HL-60 (cell line): ENCODE results near the gene SYNJ2BP.
"Not testable (repeated sequence)": the region's sequence is repeated elsewhere in the genome, so short reads cannot be mapped to it uniquely, and the experiment has no call there.

ENCODE experiments used
- DNase-seq, 2 experiments: peaks; one replicate each; pipeline ENCODE4 v3.0.0-alpha.2; 2010 to 2020; ENCODE audit warnings: low read depth in 1 of 2, low spot score in 1 of 2
- H3K27ac ChIP-seq: fragments of 250-450 bp; sonication (Bioruptor Pico); replicated peaks from 2 replicates; pipeline ENCODE4 v1.5.1; 2020; ENCODE audit warnings: mild to moderate bottlenecking, moderate library complexity
- H3K27me3 ChIP-seq: fragments of 250-450 bp; sonication (Bioruptor Pico); 2 replicates; pipeline ENCODE4 v1.5.1; 2021; ENCODE audit warnings: mild to moderate bottlenecking, moderate library complexity; ENCODE audit not compliant: insufficient read depth, poor library complexity, severe bottlenecking
- H3K4me3 ChIP-seq: replicated peaks from 2 replicates; pipeline ENCODE4 v1.5.1; 2011; ENCODE audit warnings: mild to moderate bottlenecking, control low read depth, low read length; ENCODE audit not compliant: insufficient read depth
- CTCF ChIP-seq: IDR thresholded peaks from one replicate; pipeline ENCODE4 v1.5.1; 2011; ENCODE audit warnings: low read length, control low read depth, inconsistent platforms; ENCODE audit not compliant: insufficient read depth
- GABPA ChIP-seq: IDR thresholded peaks from 2 replicates; pipeline ENCODE4 v1.6.1; 2012; ENCODE audit warnings: low read depth
- POLR2AphosphoS5 ChIP-seq: IDR thresholded peaks from 2 replicates; pipeline ENCODE4 v1.6.1; 2012; ENCODE audit warnings: low read depth
- SPI1 ChIP-seq: IDR thresholded peaks from 2 replicates; pipeline ENCODE4 v1.6.1; 2012; ENCODE audit warnings: low read depth, mild to moderate bottlenecking, borderline replicate concordance
- TF ChIP-seq, protein P1 (sequence below): IDR thresholded peaks from 2 replicates; pipeline ENCODE4 v1.6.1; 2012; ENCODE audit warnings: low read depth; ENCODE audit not compliant: insufficient replicate concordance

The SYNJ2BP gene

GRCh38 chr14:70442750-70443149 is 25.9 kb upstream of the SYNJ2BP start:
- no peak overlapping the region for H3K27ac ChIP-seq
- TF ChIP-seq, protein P1, sequence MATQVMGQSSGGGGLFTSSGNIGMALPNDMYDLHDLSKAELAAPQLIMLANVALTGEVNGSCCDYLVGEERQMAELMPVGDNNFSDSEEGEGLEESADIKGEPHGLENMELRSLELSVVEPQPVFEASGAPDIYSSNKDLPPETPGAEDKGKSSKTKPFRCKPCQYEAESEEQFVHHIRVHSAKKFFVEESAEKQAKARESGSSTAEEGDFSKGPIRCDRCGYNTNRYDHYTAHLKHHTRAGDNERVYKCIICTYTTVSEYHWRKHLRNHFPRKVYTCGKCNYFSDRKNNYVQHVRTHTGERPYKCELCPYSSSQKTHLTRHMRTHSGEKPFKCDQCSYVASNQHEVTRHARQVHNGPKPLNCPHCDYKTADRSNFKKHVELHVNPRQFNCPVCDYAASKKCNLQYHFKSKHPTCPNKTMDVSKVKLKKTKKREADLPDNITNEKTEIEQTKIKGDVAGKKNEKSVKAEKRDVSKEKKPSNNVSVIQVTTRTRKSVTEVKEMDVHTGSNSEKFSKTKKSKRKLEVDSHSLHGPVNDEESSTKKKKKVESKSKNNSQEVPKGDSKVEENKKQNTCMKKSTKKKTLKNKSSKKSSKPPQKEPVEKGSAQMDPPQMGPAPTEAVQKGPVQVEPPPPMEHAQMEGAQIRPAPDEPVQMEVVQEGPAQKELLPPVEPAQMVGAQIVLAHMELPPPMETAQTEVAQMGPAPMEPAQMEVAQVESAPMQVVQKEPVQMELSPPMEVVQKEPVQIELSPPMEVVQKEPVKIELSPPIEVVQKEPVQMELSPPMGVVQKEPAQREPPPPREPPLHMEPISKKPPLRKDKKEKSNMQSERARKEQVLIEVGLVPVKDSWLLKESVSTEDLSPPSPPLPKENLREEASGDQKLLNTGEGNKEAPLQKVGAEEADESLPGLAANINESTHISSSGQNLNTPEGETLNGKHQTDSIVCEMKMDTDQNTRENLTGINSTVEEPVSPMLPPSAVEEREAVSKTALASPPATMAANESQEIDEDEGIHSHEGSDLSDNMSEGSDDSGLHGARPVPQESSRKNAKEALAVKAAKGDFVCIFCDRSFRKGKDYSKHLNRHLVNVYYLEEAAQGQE: no peak
- TF ChIP-seq CTCF (no peak), POLR2AphosphoS5 (no peak), GABPA (no peak), SPI1 (no peak)
- H3K27me3 ChIP-seq: no peaks in the 10 kb centered on the region
- no peak overlapping the region for H3K4me3 ChIP-seq
- DNase-seq: no peak

- DNase-seq: no peak
- TF ChIP-seq CTCF: no peak
- no peak for TF ChIP-seq GABPA
- no peak for TF ChIP-seq POLR2AphosphoS5
- TF ChIP-seq, protein P1: no peak
- TF ChIP-seq SPI1: no peak
- Histone ChIP-seq H3K27me3 (no peaks in the 10 kb centered on the region), H3K27ac (no peak overlapping the region), H3K4me3 (no peak overlapping the region)
These were observed 24.8 kb upstream of the SYNJ2BP start for GRCh38 chr14:70441641-70442040.

GRCh38 chr14:70436867-70437266 is 20.0 kb upstream of the SYNJ2BP start:
- DNase-seq: no peak
- Histone ChIP-seq H3K4me3 (no peak overlapping the region), H3K27ac (no peak overlapping the region), H3K27me3 (no peaks in the 10 kb centered on the region)
- TF ChIP-seq GABPA (no peak), CTCF (no peak), POLR2AphosphoS5 (no peak)

DNA sequence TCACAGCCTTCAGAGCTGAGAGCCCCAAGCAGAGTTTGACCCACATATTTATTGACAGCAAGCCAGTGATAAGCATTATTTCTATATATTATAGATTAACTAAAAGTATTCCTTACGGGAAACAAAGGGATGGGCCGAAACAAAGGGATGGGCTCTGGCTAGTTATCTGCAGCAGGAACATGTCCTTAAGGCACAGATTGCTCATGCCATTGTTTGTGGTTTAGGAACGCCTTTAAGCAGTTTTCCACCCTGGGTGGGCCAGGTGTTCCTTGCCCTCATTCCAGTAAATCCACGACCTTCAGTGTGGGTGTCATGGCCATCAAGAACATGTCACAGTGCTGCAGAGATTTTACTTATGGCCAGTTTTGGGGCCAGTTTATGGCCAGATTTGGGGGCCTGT is 9.7 kb upstream of the SYNJ2BP start:
- DNase-seq, H3K27me3 ChIP-seq, H3K4me3 ChIP-seq, H3K27ac ChIP-seq: not testable (repeated sequence)
